GM21529 (cell line): ENCODE measurements around the gene QRICH2.
"Not testable (repeated sequence)": the region's sequence is repeated elsewhere in the genome, so short reads cannot be mapped to it uniquely, and the experiment has no call there.

Experiments used
- ATAC-seq: cut with Tn5 transposase; IDR thresholded peaks from one replicate; pipeline ENCODE4 v1.9.1; 2021; ENCODE audit not compliant: unreplicated experiment

QRICH2 gene

GRCh38 chr17:76233588-76234353, 74.3 kb downstream of the QRICH2 start:
- ATAC-seq: no peak

GRCh38 chr17:76232342-76232741, 75.7 kb downstream of the QRICH2 start:
- ATAC-seq: no peak

- not testable (repeated sequence) for ATAC-seq
Observed at GRCh38 chr17:76226749-76227148, 81.3 kb downstream of the QRICH2 start.

- not testable (repeated sequence) for ATAC-seq
Observed at GRCh38 chr17:76225373-76226086, 82.5 kb downstream of the QRICH2 start.
